NCI-H2081 treated with DMSO at 0.1 percent for 48 hours (cell line): ENCODE results near the gene FAT4.

Source experiments
- DNase-seq: peaks from one replicate; lab custom pipeline; 2025; lab: John Stamatoyannopoulos, UW

The FAT4 gene

GRCh38 chr4:125317525-125317877 lies 2.7 kb downstream of the FAT4 start:
- DNase-seq = no peak

DNA sequence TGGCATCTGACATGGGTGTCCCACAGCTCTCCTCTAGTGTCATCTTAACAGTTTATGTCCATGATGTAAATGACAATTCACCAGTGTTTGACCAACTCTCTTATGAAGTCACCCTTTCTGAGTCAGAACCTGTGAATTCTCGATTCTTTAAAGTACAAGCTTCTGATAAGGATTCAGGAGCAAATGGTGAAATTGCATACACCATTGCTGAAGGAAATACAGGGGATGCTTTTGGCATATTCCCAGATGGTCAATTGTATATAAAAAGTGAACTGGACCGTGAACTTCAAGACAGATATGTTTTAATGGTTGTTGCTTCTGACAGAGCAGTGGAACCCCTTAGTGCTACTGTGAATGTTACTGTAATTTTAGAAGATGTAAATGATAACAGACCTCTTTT lies 4.6 kb downstream of the FAT4 start:
- no peak for DNase-seq

- DNase-seq = no peak
Observed at GRCh38 chr4:125321709-125322365, 7.1 kb downstream of the FAT4 start.

DNA sequence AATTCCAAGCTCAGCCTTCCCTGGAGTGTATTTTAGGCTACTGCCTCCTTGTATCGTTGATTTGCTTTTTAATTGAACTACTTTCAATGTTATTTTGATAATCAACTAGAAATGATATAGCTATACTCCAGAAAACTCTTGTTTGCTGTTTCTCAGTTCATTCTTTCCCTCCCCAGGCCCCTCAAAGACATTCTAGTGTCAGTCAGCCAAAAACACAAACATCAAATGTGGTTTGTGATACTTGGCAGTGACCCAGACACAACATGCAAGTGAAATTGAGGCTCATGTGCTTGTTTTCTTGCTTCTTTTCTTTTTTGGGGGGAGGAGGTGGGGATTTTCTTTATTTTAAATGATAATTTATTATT lies 7.6 kb downstream of the FAT4 start:
- DNase-seq = no peak

GRCh38 chr4:125323654-125324053 lies 8.9 kb downstream of the FAT4 start:
- DNase-seq = no peak

DNA sequence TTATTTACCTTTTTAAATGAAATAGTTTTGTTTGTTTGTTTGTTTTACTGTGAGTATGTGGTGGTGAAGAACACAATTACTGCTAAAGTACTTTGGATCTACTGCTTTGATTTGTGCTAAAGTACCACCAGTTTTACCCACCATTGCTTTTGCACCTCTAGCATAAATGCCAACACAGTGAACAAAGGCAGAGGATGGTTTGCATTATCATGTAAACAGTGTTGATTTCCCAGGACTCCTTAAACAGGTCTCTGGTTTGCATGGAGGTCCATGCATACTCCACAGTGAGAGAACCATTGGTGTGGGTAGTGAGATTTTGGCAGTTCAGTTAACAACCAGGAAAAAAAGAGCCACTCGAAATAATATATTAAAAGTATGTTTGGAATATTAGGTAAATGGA lies 11.0 kb downstream of the FAT4 start:
- DNase-seq = no peak

DNA sequence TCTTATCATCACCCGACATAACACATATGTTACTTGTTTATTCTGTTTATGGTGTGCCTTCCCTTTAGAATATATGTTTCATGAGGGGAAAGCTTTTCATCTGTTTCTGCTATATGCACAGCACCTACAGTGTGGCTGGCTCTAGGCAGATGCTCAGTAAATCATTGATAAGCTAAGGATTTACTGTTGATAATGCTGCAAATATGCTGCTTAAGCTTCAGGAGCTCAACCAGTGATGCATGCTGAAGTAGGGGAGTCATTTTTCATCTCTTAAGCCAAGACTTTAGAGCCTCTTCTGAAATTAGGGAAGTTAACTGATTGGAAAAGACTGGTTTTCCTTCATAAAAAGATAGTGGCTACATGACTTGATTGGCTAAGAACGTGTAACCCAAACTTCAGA lies 16.4 kb downstream of the FAT4 start:
- DNase-seq = no peak

- DNase-seq = no peak
Observed at GRCh38 chr4:125334926-125335325, 20.2 kb downstream of the FAT4 start.

- DNase-seq = no peak
Observed at GRCh38 chr4:125338814-125339213, 24.1 kb downstream of the FAT4 start.

DNA sequence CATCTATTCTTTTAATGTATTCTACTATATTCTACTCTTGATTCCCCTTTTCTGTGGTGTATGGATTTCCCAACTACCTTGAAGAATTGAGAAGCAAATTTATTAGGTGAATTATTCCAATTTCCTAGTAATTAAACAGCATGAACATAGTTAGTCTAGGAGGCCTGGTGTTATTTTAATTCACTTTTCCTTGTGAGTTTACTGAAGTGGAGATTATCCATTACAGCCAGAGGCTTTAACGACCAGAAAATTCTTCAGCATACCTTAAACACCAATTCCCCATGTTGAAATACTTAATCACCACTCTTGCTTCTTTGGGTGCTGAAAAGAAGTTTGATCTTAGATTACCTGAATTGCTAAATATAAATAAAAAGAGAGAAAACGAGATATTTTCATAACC lies 29.4 kb downstream of the FAT4 start:
- no peak for DNase-seq

DNA sequence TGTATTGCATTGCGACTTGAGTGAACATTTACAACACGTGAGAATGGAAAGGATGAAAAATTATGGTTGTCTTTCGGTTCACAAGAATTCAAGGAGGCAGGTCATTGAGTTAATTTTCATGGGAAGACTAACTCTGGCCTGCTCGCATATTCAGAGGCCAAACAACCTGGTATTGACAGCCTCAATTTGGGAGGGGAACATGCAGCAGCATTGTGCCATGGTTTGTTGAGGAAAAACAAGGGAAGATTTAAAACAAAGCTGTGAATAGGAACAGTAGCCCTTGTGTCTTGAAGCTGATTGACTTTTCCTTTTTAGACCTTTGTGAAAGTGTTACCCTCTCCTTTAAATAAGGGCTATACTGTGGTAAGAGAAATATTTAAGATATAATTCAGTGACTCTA lies 31.9 kb downstream of the FAT4 start:
- DNase-seq = no peak

DNA sequence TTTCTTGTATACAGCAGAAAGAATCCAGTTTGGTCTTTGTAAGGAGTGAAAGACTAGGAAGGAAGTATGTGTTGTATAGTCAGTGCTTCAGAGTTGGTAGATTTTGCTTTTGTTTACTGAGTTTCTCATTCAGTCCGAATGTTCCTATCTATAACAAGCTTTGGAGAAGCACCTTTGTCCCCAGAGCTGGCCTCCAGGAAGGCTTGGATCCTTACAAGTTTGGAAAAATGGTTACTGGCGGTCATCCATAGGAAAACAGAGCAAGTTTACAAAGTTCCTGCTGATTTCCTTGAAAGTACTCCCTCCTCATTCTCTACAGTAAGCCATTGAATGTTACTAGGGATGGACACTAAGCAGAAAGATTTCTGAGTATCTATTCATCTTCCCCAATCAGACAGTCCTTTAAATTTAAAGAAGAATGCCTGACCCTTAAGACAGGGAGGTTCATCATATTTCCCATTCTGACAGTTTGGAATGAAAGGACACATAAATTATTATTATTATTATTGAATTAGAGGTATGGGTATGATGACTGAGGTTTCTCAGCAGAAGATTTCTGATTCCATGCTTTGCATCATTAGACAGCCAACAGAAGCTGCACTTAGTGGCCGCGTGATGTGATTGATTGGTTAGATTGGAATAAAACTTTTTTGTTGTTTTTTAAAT lies 35.8 kb downstream of the FAT4 start:
- DNase-seq = no peak

GRCh38 chr4:125352521-125352920 lies 37.8 kb downstream of the FAT4 start:
- DNase-seq = no peak

DNA sequence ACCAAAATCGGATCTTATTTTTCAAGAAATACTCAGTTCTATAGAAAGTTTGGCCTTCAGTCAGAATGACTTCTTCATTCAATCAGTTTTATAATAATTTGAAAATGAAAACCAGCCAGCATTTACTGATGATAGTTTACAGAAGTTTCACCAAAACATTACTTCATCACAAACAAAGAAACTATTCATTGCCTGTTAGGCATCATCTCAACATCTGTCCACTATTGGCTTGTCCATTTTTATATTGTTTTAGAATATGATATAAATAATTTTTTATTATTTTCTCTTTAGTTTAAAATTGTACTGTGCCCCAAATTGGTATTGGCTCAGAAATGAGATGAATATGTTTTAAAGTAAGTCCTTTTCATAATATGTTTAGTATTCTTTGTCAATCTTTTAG lies 38.4 kb downstream of the FAT4 start:
- no peak for DNase-seq

- no peak for DNase-seq
Observed at GRCh38 chr4:125355791-125356190, 41.0 kb downstream of the FAT4 start.

- DNase-seq = no peak
Observed at GRCh38 chr4:125357675-125358074, 42.9 kb downstream of the FAT4 start.

DNA sequence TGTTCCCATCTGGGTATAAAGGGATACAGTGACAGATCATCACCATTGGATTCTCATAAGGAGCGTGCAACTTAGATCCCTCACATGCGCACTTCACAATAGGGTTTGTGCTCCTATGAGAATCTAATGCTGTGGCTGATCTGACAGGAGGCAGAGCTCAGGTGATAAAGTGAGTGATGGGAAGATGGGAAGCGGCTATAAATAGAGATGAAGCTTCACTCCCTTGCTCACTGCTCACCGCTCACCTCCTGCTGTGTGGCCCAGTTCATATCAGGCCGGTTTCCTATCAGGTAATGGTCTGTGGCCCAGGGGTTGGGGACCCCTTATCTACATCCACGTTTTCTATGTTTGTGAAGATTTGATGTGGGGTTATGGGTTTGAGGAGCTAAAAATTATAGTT lies 43.7 kb downstream of the FAT4 start:
- no peak for DNase-seq

GRCh38 chr4:125359363-125359762 lies 44.6 kb downstream of the FAT4 start:
- DNase-seq = no peak

- no peak for DNase-seq
Observed at GRCh38 chr4:125359960-125360634, 45.3 kb downstream of the FAT4 start.

GRCh38 chr4:125360727-125361126 lies 46.0 kb downstream of the FAT4 start:
- DNase-seq = no peak
